Psoas muscle (tissue), 8 donors: ENCODE data around the gene CDRT4. TPM values are rescaled to one million over a fixed set of nuclear protein-coding genes. Genes with fewer than 3 reads are reported as not detected.
A peak's percentile ranks its signal among the peaks of the same experiment; 100 is the strongest.

Source experiments
- ATAC-seq, 4 donors: fragments of 200-7000 bp; cut with Tn5 transposase; one replicate each; pipeline ENCODE4 v1.9.1; 2020; ENCODE audit warnings: moderate library complexity in 3 of 4, mild to moderate bottlenecking in 2 of 4
- DNase-seq, 2 donors: peaks; one replicate each; pipeline ENCODE4 v3.0.0-alpha.2; 2020
- H3K27ac ChIP-seq: fragments of 200-600 bp; one replicate; pipeline ENCODE4 v1.8.0; 2022
- H3K27me3 ChIP-seq, 3 donors: fragments of 200-600 bp in 1 of 3; one replicate each; pipeline versions ENCODE4 v1.6.1 to v1.8.0; 2013 to 2022; ENCODE audit warnings: low read length in 2 of 3, mild to moderate bottlenecking in 2 of 3, moderate library complexity in 1 of 3; ENCODE audit not compliant: insufficient read depth in 3 of 3
- H3K36me3 ChIP-seq, 2 donors: fragments of 200-600 bp in 1 of 2; one replicate each; pipeline versions ENCODE4 v1.6.1 to v1.8.0; 2013 to 2022; ENCODE audit warnings: low read depth in 1 of 2, mild to moderate bottlenecking in 1 of 2, moderate library complexity in 1 of 2; ENCODE audit not compliant: insufficient read depth in 1 of 2
- H3K4me1 ChIP-seq: fragments of 200-600 bp; one replicate; pipeline ENCODE4 v1.8.0; 2022
- H3K4me3 ChIP-seq: fragments of 200-600 bp; one replicate; pipeline ENCODE4 v1.8.0; 2022; ENCODE audit warnings: mild to moderate bottlenecking
- H3K9me3 ChIP-seq: fragments of 200-600 bp; one replicate; pipeline ENCODE4 v1.8.0; 2022
- WGBS, 3 donors: extraction: QIAGEN DNeasy Blood & Tissue Kit; methylation state at CpG; one replicate each; pipeline versions ENCODE4 v1.1.6 to v1.1.7; 2013; 5-methylcytosine and 5-hydroxymethylcytosine counted together
- intact Hi-C, 2 donors: fragments of 100-400 bp; cut with DNase I; formaldehyde crosslinking; loops; one replicate each; pipeline versions ENCODE4 v1.11.0 to v1.14.2; 2022
- polyA plus RNA-seq, 3 donors: library from polyadenylated mRNA; stranded (reverse); fragments of 200-250 nt; gene quantifications; one replicate each; pipeline ENCODE4 v1.2.3, GENCODE V29; 2013
- total RNA-seq, 4 donors: library from RNA; stranded (reverse); fragmentation: NEBNext Ultra II Directional in 2 of 4; extraction: Animal tissue kit (Norgen Biotek cat#: 25700) in 2 of 4; gene quantifications; one replicate each; pipeline versions ENCODE4 v1.2.1 to v1.2.4, GENCODE V29; 2021 to 2023
- TF ChIP-seq, protein P1 (sequence below): fragments of 200-600 bp; IDR thresholded peaks from one replicate; pipeline ENCODE4 v1.8.0; 2022; ENCODE audit warnings: antibody characterized with exemption
- donor health status: healthy with polysubstance abuse.
- donor health status: DM: no; HTN: no; CAD: no; lungs with moderate emphysema.
- donor health status: Bipolar disorder and iron deficiency.
- donor health status: healthy.
- donor health status: DM: yes; HTN: yes; CAD: no.
- donor health status: DM: no; HTN: no; CAD: no.
- donor health status: DM: no; HTN: no; CAD: no.
- donor health status: DM: yes; HTN: yes; CAD: no.

Gene CDRT4
- total and polyA plus RNA-seq, 7 donors = 0.29 to 2.0 (median 0.73) TPM; not detected in 1

DNA sequence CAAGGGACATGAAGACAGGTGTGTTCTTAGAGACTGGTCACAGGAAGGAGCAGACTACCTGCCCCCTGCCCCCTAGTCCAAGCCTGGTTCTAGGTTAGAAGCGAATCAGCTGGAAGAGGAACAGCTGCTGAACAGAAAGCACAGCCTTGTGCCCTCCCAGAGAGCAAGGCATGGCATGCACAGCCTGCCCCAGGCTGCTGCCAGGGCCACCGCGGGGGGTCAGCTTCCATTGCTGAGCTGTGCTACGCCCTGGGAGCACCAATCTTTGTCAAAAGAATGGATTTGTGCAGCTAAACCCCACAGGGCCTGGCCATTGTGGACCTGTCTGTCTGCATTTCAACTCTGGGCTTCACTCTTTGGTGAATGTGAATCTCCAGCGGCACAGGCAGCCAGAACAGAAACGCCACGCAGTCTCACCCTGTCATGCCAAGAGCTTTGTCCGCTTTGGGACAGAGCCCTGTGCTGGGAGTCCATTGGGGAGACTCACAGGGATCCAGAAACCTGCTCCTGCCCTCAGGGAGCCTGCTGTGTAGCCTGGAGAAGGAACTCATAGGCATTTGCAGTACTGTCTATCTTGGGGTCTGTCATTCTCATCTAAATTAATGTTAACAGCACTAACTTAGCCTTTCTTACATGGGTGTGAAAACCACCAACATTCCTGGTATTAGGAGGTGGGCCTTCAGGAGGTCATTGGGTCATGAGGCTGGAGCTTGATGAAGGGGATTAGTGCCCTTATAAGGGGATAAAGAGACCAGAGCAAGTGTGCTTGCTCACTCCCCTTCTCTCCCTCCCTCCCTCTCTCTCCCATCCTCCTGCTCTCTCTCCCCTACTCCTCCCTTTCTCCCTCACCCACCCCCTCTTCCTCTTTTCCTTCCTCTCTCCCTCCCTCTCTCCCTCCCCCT lies 25.6 kb upstream of the CDRT4 start:
- no peak overlapping the region for H3K27ac ChIP-seq
- H3K36me3 ChIP-seq = no peaks in the 10 kb centered on the region
- no peak overlapping the region for H3K4me3 ChIP-seq
- TF ChIP-seq, protein P1, sequence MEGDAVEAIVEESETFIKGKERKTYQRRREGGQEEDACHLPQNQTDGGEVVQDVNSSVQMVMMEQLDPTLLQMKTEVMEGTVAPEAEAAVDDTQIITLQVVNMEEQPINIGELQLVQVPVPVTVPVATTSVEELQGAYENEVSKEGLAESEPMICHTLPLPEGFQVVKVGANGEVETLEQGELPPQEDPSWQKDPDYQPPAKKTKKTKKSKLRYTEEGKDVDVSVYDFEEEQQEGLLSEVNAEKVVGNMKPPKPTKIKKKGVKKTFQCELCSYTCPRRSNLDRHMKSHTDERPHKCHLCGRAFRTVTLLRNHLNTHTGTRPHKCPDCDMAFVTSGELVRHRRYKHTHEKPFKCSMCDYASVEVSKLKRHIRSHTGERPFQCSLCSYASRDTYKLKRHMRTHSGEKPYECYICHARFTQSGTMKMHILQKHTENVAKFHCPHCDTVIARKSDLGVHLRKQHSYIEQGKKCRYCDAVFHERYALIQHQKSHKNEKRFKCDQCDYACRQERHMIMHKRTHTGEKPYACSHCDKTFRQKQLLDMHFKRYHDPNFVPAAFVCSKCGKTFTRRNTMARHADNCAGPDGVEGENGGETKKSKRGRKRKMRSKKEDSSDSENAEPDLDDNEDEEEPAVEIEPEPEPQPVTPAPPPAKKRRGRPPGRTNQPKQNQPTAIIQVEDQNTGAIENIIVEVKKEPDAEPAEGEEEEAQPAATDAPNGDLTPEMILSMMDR = no peak
- intact Hi-C loops = no loop called here
- WGBS, 3 donors = 32 to 46% (median 39%) methylated on average over 8 of the region's 8 CpGs
- peaks cover 11% of the 10 kb centered on the region for H3K4me1 ChIP-seq
- no peak for DNase-seq
- H3K27me3 ChIP-seq = no peaks in the 10 kb centered on the region
- peak in 1 of 4 donors; percentile 32 for ATAC-seq
- H3K9me3 ChIP-seq = no peaks in the 10 kb centered on the region

DNA sequence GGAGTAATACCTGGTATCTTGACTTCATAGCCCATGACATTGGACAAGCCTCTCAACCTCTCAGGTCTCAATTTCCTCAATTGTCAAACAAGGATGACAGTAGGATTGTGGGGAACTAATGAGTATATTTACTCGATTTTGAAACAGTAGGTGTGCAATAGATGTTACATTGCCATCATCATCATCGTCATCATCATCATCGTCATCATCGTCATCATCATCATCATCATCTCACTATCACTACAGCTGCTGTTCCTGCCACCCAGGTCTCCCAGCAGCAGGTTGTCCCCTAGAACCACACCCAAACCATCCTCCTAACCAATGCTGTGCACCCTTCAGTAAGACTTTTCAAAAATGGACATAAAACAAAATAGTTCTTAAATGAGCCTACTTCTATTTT lies 24.8 kb upstream of the CDRT4 start:
- WGBS, 3 donors = 92 to 99% (median 94%) methylated on average over 4 of the region's 4 CpGs
- intact Hi-C loops = no loop called here
- H3K4me3 ChIP-seq = no peak overlapping the region
- no peaks in the 10 kb centered on the region for H3K27me3 ChIP-seq
- H3K27ac ChIP-seq = no peak overlapping the region
- no peaks in the 10 kb centered on the region for H3K9me3 ChIP-seq
- peaks cover 9% of the 10 kb centered on the region for H3K4me1 ChIP-seq
- DNase-seq (no peak), ATAC-seq (no peak)
- no peaks in the 10 kb centered on the region for H3K36me3 ChIP-seq
- TF ChIP-seq, protein P1 = no peak

DNA sequence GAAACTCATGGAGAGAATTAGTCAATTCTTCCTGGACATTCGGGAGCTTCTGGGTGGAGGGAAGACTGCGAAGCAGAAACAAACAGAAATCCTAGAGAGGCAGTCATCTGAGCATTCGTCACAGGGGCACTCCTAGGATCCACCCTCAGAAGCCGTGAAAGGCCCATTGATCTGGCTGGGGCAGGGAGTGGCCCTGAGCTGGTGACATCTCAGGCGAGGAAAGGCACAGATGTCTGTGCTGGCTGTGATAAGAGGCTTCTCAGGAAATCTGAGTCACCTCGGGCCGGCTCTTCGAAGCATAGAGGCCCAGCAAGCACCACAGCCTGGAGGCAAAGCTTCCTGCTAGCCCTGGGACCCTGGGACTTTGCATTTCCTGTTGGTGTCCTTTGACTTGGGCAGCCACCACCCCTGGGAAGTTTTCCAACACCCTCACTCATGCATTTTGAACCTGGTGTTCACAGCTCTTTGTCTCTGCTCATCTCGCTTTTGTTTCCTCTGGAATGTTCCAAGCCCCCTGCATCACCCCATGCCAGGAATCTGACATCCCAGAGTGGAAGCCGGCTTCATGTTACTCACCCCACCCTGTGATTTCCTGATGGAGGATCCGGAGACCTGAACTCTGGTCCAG lies 23.3 kb upstream of the CDRT4 start:
- intact Hi-C loops = no loop called here
- peak overlapping the region; percentile 60 for H3K27ac ChIP-seq
- H3K36me3 ChIP-seq = no peaks in the 10 kb centered on the region
- no peaks in the 10 kb centered on the region for H3K4me1 ChIP-seq
- peak; percentile 82 to 89 for DNase-seq
- H3K27me3 ChIP-seq = no peaks in the 10 kb centered on the region
- ATAC-seq = peak; percentile 74 to 88 (median 86)
- no peak overlapping the region for H3K4me3 ChIP-seq
- WGBS, 3 donors = 29 to 42% (median 35%) methylated on average over 11 of the region's 11 CpGs
- TF ChIP-seq, protein P1 = no peak
- H3K9me3 ChIP-seq = no peaks in the 10 kb centered on the region

GRCh38 chr17:15488557-15488956 lies 21.1 kb upstream of the CDRT4 start:
- Histone ChIP-seq H3K27me3 (no peaks in the 10 kb centered on the region), H3K4me1 (no peaks in the 10 kb centered on the region), H3K9me3 (no peaks in the 10 kb centered on the region), H3K4me3 (no peak overlapping the region), H3K36me3 (no peaks in the 10 kb centered on the region), H3K27ac (no peak overlapping the region)
- TF ChIP-seq, protein P1 = no peak
- intact Hi-C loops = no loop called here
- DNase-seq (no peak), ATAC-seq (no peak)
- 83 to 91% (median 83%) methylated on average over 2 of the region's 2 CpGs for WGBS, 3 donors
